ENCODE measurements around the gene GMPPA. TPM values are rescaled to one million over a fixed set of nuclear protein-coding genes. Genes with fewer than 3 reads are reported as not detected.

Gene GMPPA
- total and polyA plus RNA-seq, 4 donors = 20.2 to 59.4 (median 43.4) TPM

DNA sequence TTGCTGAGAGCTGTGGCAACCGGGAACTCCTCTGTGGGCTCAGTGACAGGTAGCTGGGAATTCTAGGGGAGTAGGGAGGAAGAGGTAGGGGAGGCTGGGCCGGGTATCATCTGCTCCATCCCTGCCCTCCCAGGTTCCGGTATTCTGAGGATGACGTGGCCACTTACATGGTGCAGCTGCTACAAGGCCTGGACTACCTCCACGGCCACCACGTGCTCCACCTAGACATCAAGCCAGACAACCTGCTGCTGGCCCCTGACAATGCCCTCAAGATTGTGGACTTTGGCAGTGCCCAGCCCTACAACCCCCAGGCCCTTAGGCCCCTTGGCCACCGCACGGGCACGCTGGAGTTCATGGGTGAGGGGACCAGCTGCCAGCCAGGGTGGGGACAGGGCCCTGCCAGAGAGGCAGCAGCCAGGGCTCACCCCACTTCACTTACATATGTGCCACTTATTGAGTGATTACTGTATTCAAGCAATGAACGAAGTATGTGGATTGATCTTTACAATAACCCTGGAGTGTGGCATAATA, 8.0 kb upstream of the GMPPA start (continued):
- TF ChIP-seq CTCF (IDR thresholded peaks at IDR 0.05; ENCODE audit: low read depth, low read length, missing input control) (no peak), RAD21 (IDR thresholded peaks at IDR 0.05) (no peak)

DNA sequence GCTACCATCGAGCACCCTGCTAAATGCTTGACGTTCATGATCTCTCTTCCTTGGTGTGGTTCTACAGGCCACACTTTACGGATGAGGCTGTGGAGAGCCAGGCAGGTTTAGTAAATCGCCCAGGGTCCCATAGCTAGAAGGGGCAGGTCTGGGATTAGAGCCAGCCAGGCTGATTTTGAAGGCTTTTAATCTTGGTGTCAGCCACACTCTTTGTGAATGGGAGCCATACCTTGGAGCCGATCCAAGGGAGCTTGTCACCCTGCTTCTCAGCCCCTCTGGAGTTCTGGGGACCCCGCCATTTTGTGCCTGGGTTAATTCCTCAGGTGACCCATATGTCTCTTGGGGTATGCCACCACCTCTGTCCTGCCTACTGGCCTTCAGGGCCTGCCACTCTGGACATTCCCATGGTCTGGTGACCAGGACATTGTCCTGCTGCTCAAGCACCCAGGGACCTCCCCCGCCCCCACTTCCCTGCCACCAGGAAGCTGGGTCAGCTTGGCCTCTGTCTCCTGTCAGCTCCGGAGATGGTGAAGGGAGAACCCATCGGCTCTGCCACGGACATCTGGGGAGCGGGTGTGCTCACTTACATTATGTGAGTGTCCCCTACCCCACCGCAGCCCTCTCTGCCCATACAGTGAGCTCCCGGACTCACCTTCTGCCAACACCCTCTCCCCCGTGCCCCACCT, 7.3 kb upstream of the GMPPA start:
- TF ChIP-seq NR2F2 (IDR thresholded peaks at IDR 0.05) = no peak
- TF ChIP-seq FOXA2 (IDR thresholded peaks at IDR 0.05) = no peak
- no peak for TF ChIP-seq REST (IDR thresholded peaks at IDR 0.05)
- TF ChIP-seq CTCF (IDR thresholded peaks at IDR 0.05; ENCODE audit: low read depth, low read length, missing input control) = no peak
- TF ChIP-seq FOXA1 (IDR thresholded peaks at IDR 0.05) = no peak
- no peak for TF ChIP-seq JUND (IDR thresholded peaks at IDR 0.05)
- no peak for TF ChIP-seq YY1 (IDR thresholded peaks at IDR 0.05)
- TF ChIP-seq HNF4A (conservative IDR thresholded peaks at IDR 0.05) = no peak
- no peak for TF ChIP-seq HNF4G (IDR thresholded peaks at IDR 0.05)
- no peak for TF ChIP-seq RAD21 (IDR thresholded peaks at IDR 0.05)
- TF ChIP-seq SP1 (IDR thresholded peaks at IDR 0.05) = no peak
- no peak for TF ChIP-seq MAX (IDR thresholded peaks at IDR 0.05)
- no peak for TF ChIP-seq TAF1 (conservative IDR thresholded peaks at IDR 0.05)
- no peak for TF ChIP-seq RXRA (IDR thresholded peaks at IDR 0.05)
- no peak for TF ChIP-seq EGR1 (IDR thresholded peaks at IDR 0.05; ENCODE audit: low read depth in 2 of 2)
- TF ChIP-seq, protein P1, sequence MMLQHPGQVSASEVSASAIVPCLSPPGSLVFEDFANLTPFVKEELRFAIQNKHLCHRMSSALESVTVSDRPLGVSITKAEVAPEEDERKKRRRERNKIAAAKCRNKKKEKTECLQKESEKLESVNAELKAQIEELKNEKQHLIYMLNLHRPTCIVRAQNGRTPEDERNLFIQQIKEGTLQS (IDR thresholded peaks at IDR 0.05) = no peak
- TF ChIP-seq GABPA (IDR thresholded peaks at IDR 0.05 in 1 of 2, conservative IDR thresholded peaks at IDR 0.05 in 1 of 2) = no peak
- no peak for TF ChIP-seq ZBTB33 (IDR thresholded peaks at IDR 0.05)
- peaks cover 0 to 3% (median under 1%) of the 10 kb centered on the region in 4 donors for H3K27me3 ChIP-seq (ENCODE audit: control insufficient read depth in 4 of 4, insufficient read depth in 4 of 4, low read length in 3 of 4)

More for the DNA sequence above, 7.3 kb upstream of the GMPPA start:
- Histone ChIP-seq H3K4me3 (ENCODE audit: low read depth in 1 of 3, low read length in 3 of 3) (no peak overlapping the region), H3K36me3 (ENCODE audit: control insufficient read depth in 4 of 4, insufficient read depth in 3 of 4, low read depth in 1 of 4, low read length in 3 of 4) (no peaks in the 10 kb centered on the region), H3K4me1 (ENCODE audit: control insufficient read depth in 4 of 4, insufficient read depth in 4 of 4, low read length in 3 of 4) (peaks cover 0 to under 1% (median 0%) of the 10 kb centered on the region in 4 donors), H3K27ac (ENCODE audit: low read depth in 1 of 2, low read length in 2 of 2) (no peak overlapping the region), H3K9me3 (ENCODE audit: control insufficient read depth in 4 of 4, low read length in 3 of 4) (no peaks in the 10 kb centered on the region), H3K9ac (ENCODE audit: low read depth in 1 of 2, low read length in 2 of 2) (no peak overlapping the region)
- WGBS = 76% methylated on average over 14 of the region's 14 CpGs
- DNase-seq (ENCODE audit: low spot score) = no peak

Data from liver (tissue), 9 donors.